Measurements from ENCODE around the gene ULK2. TPM values are rescaled to one million over a fixed set of nuclear protein-coding genes. Genes with fewer than 3 reads are reported as not detected.

Gene ULK2
- total and polyA plus RNA-seq, 2 of the 13 experiments (the other 11 are each of a cell fraction or from before 2014, with no cell fraction given) = 0.01 TPM; not detected in 1

- TF ChIP-seq RERE (CRISPR knock-in tag; IDR thresholded peaks at IDR 0.05; ENCODE audit: low read depth) (no peak), CC2D1A (CRISPR knock-in tag; IDR thresholded peaks at IDR 0.05) (no peak), ZNF558 (CRISPR knock-in tag; IDR thresholded peaks at IDR 0.05; ENCODE audit: borderline replicate concordance) (no peak), ZXDC (CRISPR knock-in tag; IDR thresholded peaks at IDR 0.05) (no peak)
- TF ChIP-seq, protein P1, sequence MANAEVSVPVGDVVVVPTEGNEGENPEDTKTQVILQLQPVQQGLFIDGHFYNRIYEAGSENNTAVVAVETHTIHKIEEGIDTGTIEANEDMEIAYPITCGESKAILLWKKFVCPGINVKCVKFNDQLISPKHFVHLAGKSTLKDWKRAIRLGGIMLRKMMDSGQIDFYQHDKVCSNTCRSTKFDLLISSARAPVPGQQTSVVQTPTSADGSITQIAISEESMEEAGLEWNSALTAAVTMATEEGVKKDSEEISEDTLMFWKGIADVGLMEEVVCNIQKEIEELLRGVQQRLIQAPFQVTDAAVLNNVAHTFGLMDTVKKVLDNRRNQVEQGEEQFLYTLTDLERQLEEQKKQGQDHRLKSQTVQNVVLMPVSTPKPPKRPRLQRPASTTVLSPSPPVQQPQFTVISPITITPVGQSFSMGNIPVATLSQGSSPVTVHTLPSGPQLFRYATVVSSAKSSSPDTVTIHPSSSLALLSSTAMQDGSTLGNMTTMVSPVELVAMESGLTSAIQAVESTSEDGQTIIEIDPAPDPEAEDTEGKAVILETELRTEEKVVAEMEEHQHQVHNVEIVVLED (CRISPR knock-in tag; IDR thresholded peaks at IDR 0.05; ENCODE audit: borderline replicate concordance) = no peak
- TF ChIP-seq, protein P2, sequence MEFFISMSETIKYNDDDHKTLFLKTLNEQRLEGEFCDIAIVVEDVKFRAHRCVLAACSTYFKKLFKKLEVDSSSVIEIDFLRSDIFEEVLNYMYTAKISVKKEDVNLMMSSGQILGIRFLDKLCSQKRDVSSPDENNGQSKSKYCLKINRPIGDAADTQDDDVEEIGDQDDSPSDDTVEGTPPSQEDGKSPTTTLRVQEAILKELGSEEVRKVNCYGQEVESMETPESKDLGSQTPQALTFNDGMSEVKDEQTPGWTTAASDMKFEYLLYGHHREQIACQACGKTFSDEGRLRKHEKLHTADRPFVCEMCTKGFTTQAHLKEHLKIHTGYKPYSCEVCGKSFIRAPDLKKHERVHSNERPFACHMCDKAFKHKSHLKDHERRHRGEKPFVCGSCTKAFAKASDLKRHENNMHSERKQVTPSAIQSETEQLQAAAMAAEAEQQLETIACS (CRISPR knock-in tag; IDR thresholded peaks at IDR 0.05) = no peak
Observed at GRCh38 chr17:19756546-19756945, 111.2 kb downstream of the ULK2 start (continued).

Data from HepG2 (cell line).